ENCODE results near the gene TJP1. TPM values are rescaled to one million over a fixed set of nuclear protein-coding genes. Genes with fewer than 3 reads are reported as not detected.
A peak's percentile ranks its signal among the peaks of the same experiment; 100 is the strongest.
"Not testable (repeated sequence)": the region's sequence is repeated elsewhere in the genome, so short reads cannot be mapped to it uniquely, and the experiment has no call there.

The TJP1 gene
- total RNA-seq, 1 donor: 86.9 TPM

DNA sequence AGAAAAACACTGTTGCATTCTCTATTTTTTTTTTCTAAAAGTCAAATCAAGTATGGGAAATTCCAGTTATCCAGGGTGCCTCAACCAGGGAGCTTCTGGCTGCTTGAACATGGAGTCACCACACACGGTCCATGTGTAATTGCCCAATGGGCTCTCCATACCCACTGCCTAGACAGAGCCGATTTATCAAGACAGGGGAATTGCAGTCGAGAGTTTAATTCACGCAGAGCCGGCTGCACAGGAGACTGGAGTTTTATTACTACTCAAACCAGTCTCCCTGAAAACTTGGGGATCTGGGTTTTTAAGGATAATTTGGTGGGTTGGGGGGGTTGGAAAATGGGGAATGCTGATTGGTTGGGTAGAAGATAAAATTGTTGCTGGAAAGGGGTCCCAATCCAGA is 149.8 kb downstream of the TJP1 start:
- Histone ChIP-seq H4K20me1 (ENCODE audit: insufficient read depth, low read length) (no peaks in the 10 kb centered on the region), H2AFZ (ENCODE audit: low read length) (no peak overlapping the region), H3K36me3 (ENCODE audit: insufficient read depth, low read length) (no peaks in the 10 kb centered on the region), H3K9me3 (ENCODE audit: low read depth, low read length) (no peaks in the 10 kb centered on the region), H3K79me2 (ENCODE audit: insufficient read depth, low read length) (no peaks in the 10 kb centered on the region), H3K4me3 (ENCODE audit: insufficient read depth, low read length) (no peak overlapping the region), H3K4me1 (ENCODE audit: insufficient read depth, low read length) (peaks cover 37% of the 10 kb centered on the region), H3K27me3 (ENCODE audit: insufficient read depth, low read length) (no peaks in the 10 kb centered on the region), H3K4me2 (ENCODE audit: insufficient read depth, low read length) (no peak overlapping the region), H3K27ac (ENCODE audit: low read depth, low read length) (peak overlapping the region; percentile 96)
- DNase-seq (ENCODE audit: insufficient read length, low spot score, missing footprints): no peak
- TF ChIP-seq, protein P1, sequence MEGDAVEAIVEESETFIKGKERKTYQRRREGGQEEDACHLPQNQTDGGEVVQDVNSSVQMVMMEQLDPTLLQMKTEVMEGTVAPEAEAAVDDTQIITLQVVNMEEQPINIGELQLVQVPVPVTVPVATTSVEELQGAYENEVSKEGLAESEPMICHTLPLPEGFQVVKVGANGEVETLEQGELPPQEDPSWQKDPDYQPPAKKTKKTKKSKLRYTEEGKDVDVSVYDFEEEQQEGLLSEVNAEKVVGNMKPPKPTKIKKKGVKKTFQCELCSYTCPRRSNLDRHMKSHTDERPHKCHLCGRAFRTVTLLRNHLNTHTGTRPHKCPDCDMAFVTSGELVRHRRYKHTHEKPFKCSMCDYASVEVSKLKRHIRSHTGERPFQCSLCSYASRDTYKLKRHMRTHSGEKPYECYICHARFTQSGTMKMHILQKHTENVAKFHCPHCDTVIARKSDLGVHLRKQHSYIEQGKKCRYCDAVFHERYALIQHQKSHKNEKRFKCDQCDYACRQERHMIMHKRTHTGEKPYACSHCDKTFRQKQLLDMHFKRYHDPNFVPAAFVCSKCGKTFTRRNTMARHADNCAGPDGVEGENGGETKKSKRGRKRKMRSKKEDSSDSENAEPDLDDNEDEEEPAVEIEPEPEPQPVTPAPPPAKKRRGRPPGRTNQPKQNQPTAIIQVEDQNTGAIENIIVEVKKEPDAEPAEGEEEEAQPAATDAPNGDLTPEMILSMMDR (IDR thresholded peaks at IDR 0.05; ENCODE audit: extremely low read depth, low read depth, low read length): no peak

DNA sequence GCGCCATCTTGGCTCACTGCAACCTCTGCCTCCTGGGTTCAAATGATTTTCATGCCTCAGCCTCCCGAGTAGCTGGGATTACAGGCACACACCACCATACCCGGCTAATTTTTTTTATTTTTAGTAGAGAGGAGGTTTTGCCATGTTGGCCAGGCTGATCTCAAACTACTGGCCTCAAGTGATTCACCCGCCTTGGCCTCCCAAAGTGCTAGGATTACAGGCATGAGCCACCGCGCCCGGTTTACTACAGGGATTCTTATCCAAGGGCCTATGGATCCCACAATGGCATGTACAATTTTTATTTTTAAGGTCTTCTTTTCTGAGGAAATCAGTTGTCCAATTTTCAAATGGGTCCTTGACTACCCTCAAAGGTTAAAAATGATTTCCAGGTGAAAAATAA is 150.2 kb downstream of the TJP1 start:
- not testable (repeated sequence) for H3K79me2 ChIP-seq (ENCODE audit: insufficient read depth, low read length); H2AFZ ChIP-seq (ENCODE audit: low read length); H3K4me3 ChIP-seq (ENCODE audit: insufficient read depth, low read length); H4K20me1 ChIP-seq (ENCODE audit: insufficient read depth, low read length); H3K27me3 ChIP-seq (ENCODE audit: insufficient read depth, low read length); H3K36me3 ChIP-seq (ENCODE audit: insufficient read depth, low read length); DNase-seq (ENCODE audit: insufficient read length, low spot score, missing footprints); H3K9me3 ChIP-seq (ENCODE audit: low read depth, low read length)
- peak overlapping the region; percentile 77 for H3K4me2 ChIP-seq (ENCODE audit: insufficient read depth, low read length)
- peaks cover 33% of the 10 kb centered on the region for H3K4me1 ChIP-seq (ENCODE audit: insufficient read depth, low read length)
- H3K27ac ChIP-seq (ENCODE audit: low read depth, low read length): peak overlapping the region; percentile 96

DNA sequence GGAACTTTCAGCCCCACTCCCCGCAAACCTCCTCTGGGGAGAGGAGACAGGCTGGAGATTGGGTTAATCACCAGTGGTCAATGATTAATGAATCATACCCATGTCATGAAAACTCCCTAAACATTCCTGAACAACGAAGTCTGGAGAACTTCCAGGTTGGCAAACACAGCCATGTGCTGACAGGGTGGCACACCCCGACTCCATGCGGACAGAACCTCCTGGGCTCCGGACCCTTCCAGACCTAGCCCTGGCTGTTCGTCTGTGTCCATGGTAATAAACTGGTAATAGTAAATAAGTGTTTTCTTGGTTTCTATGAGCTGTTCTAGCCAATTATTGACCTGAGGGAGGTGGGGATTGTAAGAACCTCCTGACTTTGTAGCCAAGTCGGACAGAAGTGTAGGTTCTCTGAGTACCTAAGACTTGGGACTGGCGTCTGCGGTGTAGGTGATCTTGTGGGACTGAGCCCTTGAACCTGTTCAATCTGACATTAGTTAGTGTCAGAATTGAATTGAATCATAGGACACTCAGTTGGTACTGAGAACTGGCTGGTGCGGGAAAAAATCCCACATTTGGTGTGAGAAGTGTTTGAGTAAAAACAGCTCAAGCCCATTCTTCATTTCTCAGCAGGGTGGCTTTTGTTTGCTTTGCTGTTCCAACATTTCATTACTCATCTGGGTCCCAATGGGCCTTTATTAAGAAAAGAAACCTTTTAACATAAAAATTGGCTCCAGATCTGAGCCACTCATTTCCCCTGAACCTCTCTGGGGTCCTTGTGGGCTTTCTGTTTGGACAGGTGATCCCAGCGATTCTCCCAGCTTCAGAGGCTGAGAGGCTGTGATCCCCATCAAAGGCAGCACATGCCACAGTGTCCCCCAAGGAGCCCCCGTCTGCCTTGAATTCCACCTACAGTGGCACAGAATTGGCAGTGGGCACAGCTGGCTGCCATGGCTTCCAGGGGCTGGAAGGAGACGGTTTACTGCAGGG is 151.0 kb downstream of the TJP1 start:
- Histone ChIP-seq H3K36me3 (ENCODE audit: insufficient read depth, low read length) (no peaks in the 10 kb centered on the region), H3K9me3 (ENCODE audit: low read depth, low read length) (no peaks in the 10 kb centered on the region), H3K4me2 (ENCODE audit: insufficient read depth, low read length) (peak overlapping the region; percentile 77), H3K79me2 (ENCODE audit: insufficient read depth, low read length) (no peaks in the 10 kb centered on the region), H3K27ac (ENCODE audit: low read depth, low read length) (peak overlapping the region; percentile 96), H3K4me3 (ENCODE audit: insufficient read depth, low read length) (peak overlapping the region; percentile 38), H4K20me1 (ENCODE audit: insufficient read depth, low read length) (no peaks in the 10 kb centered on the region), H2AFZ (ENCODE audit: low read length) (peak overlapping the region; percentile 2), H3K27me3 (ENCODE audit: insufficient read depth, low read length) (no peaks in the 10 kb centered on the region), H3K4me1 (ENCODE audit: insufficient read depth, low read length) (peaks cover 28% of the 10 kb centered on the region)
- DNase-seq (ENCODE audit: insufficient read length, low spot score, missing footprints): peak; percentile 95
- TF ChIP-seq, protein P1 (IDR thresholded peaks at IDR 0.05; ENCODE audit: extremely low read depth, low read depth, low read length): no peak

- Histone ChIP-seq H3K27me3 (ENCODE audit: insufficient read depth, low read length) (peaks cover 4% of the 10 kb centered on the region), H3K4me1 (ENCODE audit: insufficient read depth, low read length) (peaks cover 28% of the 10 kb centered on the region), H3K4me3 (ENCODE audit: insufficient read depth, low read length) (peak overlapping the region; percentile 2), H3K36me3 (ENCODE audit: insufficient read depth, low read length) (no peaks in the 10 kb centered on the region), H3K79me2 (ENCODE audit: insufficient read depth, low read length) (no peaks in the 10 kb centered on the region), H3K9me3 (ENCODE audit: low read depth, low read length) (no peaks in the 10 kb centered on the region), H2AFZ (ENCODE audit: low read length) (no peak overlapping the region), H4K20me1 (ENCODE audit: insufficient read depth, low read length) (no peaks in the 10 kb centered on the region), H3K27ac (ENCODE audit: low read depth, low read length) (peak overlapping the region; percentile 96), H3K4me2 (ENCODE audit: insufficient read depth, low read length) (peak overlapping the region; percentile 77)
- TF ChIP-seq, protein P1 (IDR thresholded peaks at IDR 0.05; ENCODE audit: extremely low read depth, low read depth, low read length): no peak
- DNase-seq (ENCODE audit: insufficient read length, low spot score, missing footprints): no peak
Observed at GRCh38 chr15:29670266-29670665, 152.0 kb downstream of the TJP1 start.

Measured in osteoblast (primary cell).